ENCODE data around the gene CDCA7L. TPM values are rescaled to one million over a fixed set of nuclear protein-coding genes. Genes with fewer than 3 reads are reported as not detected.

Gene CDCA7L
- total and polyA plus RNA-seq, 2 of the 4 experiments (the other 2 are of a cell fraction), result 20.4 to 35.0 TPM

- TF ChIP-seq, protein P1, sequence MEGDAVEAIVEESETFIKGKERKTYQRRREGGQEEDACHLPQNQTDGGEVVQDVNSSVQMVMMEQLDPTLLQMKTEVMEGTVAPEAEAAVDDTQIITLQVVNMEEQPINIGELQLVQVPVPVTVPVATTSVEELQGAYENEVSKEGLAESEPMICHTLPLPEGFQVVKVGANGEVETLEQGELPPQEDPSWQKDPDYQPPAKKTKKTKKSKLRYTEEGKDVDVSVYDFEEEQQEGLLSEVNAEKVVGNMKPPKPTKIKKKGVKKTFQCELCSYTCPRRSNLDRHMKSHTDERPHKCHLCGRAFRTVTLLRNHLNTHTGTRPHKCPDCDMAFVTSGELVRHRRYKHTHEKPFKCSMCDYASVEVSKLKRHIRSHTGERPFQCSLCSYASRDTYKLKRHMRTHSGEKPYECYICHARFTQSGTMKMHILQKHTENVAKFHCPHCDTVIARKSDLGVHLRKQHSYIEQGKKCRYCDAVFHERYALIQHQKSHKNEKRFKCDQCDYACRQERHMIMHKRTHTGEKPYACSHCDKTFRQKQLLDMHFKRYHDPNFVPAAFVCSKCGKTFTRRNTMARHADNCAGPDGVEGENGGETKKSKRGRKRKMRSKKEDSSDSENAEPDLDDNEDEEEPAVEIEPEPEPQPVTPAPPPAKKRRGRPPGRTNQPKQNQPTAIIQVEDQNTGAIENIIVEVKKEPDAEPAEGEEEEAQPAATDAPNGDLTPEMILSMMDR (conservative IDR thresholded peaks at IDR 0.05; ENCODE audit: low read depth, low read length), result no peak
- no peak for TF ChIP-seq CHD1 (IDR thresholded peaks at IDR 0.05; ENCODE audit: low read depth, low read length)
- TF ChIP-seq POLR2A (IDR thresholded peaks at IDR 0.05; ENCODE audit: low read depth, low read length), result no peak
- no peak for TF ChIP-seq BHLHE40 (IDR thresholded peaks at IDR 0.05; ENCODE audit: low read depth, low read length)
- no peak for TF ChIP-seq MXI1 (IDR thresholded peaks at IDR 0.05; ENCODE audit: borderline replicate concordance, low read depth, low read length)
- TF ChIP-seq MAZ (IDR thresholded peaks at IDR 0.05; ENCODE audit: borderline replicate concordance, low read depth, low read length), result no peak
- H3K23ac ChIP-seq (ENCODE audit: low read depth, low read length), result no peak overlapping the region
- no peaks in the 10 kb centered on the region for H3K27me3 ChIP-seq (ENCODE audit: control insufficient read depth, insufficient read depth, low read length)
- no peak overlapping the region for H4K91ac ChIP-seq (ENCODE audit: insufficient read depth, low read depth, low read length)
- no peak overlapping the region for H3K9ac ChIP-seq (ENCODE audit: low read depth, low read length)
- POLR2A ChIA-PET (ENCODE audit: unreplicated experiment), result no interaction called here
- H2BK20ac ChIP-seq (ENCODE audit: low read depth, low read length), result no peak overlapping the region
- no peak overlapping the region for H2AFZ ChIP-seq (replicated peaks; ENCODE audit: low read length, poor library complexity)
- H3K4me2 ChIP-seq (ENCODE audit: low read depth, low read length), result no peak overlapping the region
- no peak overlapping the region for H2AK5ac ChIP-seq (ENCODE audit: low read depth, low read length)
- dilution Hi-C loops (cut with HindIII; ENCODE audit: low sequenced_read_pairs, unreplicated experiment) (no loop called here), intact Hi-C loops (cut with micrococcal nuclease) (no loop called here), in situ Hi-C loops (cut with MboI; ENCODE audit: low sequenced_read_pairs) (no loop called here)
- no peak overlapping the region for H3K14ac ChIP-seq (replicated peaks; ENCODE audit: low read depth, low read length)
- no peak overlapping the region for H3K18ac ChIP-seq (ENCODE audit: low read depth, low read length)
- no peak for DNase-seq
- H2BK15ac ChIP-seq (ENCODE audit: low read depth, low read length), result no peak overlapping the region
- H3K4me3 ChIP-seq (ENCODE audit: insufficient read depth, low read depth, low read length), result no peak overlapping the region
- no peak for ATAC-seq (ENCODE audit: low read depth)
- no peak overlapping the region for H3K56ac ChIP-seq (ENCODE audit: extremely low read depth, insufficient read depth, low read length)
- H3K36me3 ChIP-seq (ENCODE audit: control insufficient read depth, insufficient read depth, low read length), result peaks cover 26% of the 10 kb centered on the region
- H2BK5ac ChIP-seq (ENCODE audit: low read depth, low read length, poor library complexity, severe bottlenecking), result no peak overlapping the region
- 0 out of 4 replicates have a peak, but pooled peaks cover 0 to 2% of the 10 kb centered on the region in 2 experiments for H3K79me1 ChIP-seq (ENCODE audit: low read depth in 1 of 2, low read length in 2 of 2)
- WGBS, 2 experiments (ENCODE audit: extremely low coverage in 2 of 2, insufficient read length in 1 of 2), result 96% methylated on average over 4 of the region's 5 CpGs; no CpG with 5 or more reads in 1 of the 2 experiments
- H4K8ac ChIP-seq (ENCODE audit: low read depth in 2 of 2, low read length in 2 of 2), result no peak overlapping the region
- H3K9me1 ChIP-seq (ENCODE audit: insufficient read depth, low read length), result peaks cover 6% of the 10 kb centered on the region; the same call in 1 of the 2 replicates
- no peaks in the 10 kb centered on the region for H3K9me3 ChIP-seq (ENCODE audit: control insufficient read depth, insufficient read depth, low read length)
- no peaks in the 10 kb centered on the region for H3K4me1 ChIP-seq (ENCODE audit: control insufficient read depth, insufficient read depth, low read length)
- no peak overlapping the region for H3K4ac ChIP-seq (ENCODE audit: low read depth, low read length)
- no TSS peak for BruUV-seq (replicated peaks)
- no peak overlapping the region for H2AK9ac ChIP-seq (replicated peaks; ENCODE audit: low read depth, low read length, poor library complexity)
- CTCF ChIA-PET, result no interaction called here
- H3K27ac ChIP-seq (ENCODE audit: insufficient read depth, low read length), result no peak overlapping the region
- no peak overlapping the region for H4K5ac ChIP-seq (ENCODE audit: low read depth, low read length)
- H4K20me1 ChIP-seq (ENCODE audit: insufficient read depth, low read length), result no peaks in the 10 kb centered on the region
- no peak overlapping the region for H2BK120ac ChIP-seq (ENCODE audit: low read depth, low read length)
Observed at GRCh38 chr7:21908746-21909145, 37.0 kb downstream of the CDCA7L start.
